HEK293 (cell line): ENCODE results near the gene WBP2NL.

Experiments
- CTCF ChIA-PET: fragments of 350-600 bp; formaldehyde crosslinking; extraction: SDS; loops from one replicate; lab custom pipeline; 2021; ENCODE audit warnings: antibody characterized with exemption; lab: Yijun Ruan, JAX
- POLR2A ChIA-PET: fragments of 300-600 bp; formaldehyde crosslinking; extraction: SDS; loops from one replicate; lab custom pipeline; 2020; ENCODE audit warnings: antibody characterized with exemption, inconsistent platforms; lab: Yijun Ruan, JAX
- H3K27ac ChIP-seq: fragments of 200-500 bp; sonication (Bioruptor generic); 2 replicates; pipeline ENCODE4 v1.5.1; 2014; ENCODE audit warnings: low read depth, low read length, control low read depth, inconsistent platforms; ENCODE audit errors: extremely low read depth
- H3K36me3 ChIP-seq, 2 experiments: fragments of 200-500 bp in 1 of 2; sonication (Bioruptor generic) in 1 of 2; 1 replicate in 1 of 2; 2 replicates in 1 of 2; pipeline ENCODE4 v1.5.1; 2014 to 2017; ENCODE audit warnings: inconsistent platforms in 2 of 2, low read length in 2 of 2; ENCODE audit not compliant: control insufficient read depth in 2 of 2, insufficient read depth in 1 of 2
- H3K4me1 ChIP-seq: fragments of 200-500 bp; sonication (Bioruptor generic); 2 replicates; pipeline ENCODE4 v1.5.1; 2014; ENCODE audit warnings: mild to moderate bottlenecking, low read length, inconsistent platforms; ENCODE audit not compliant: control insufficient read depth, insufficient read depth
- H3K4me3 ChIP-seq: 2 replicates; pipeline ENCODE4 v1.5.1; 2011; ENCODE audit warnings: low read depth, mild to moderate bottlenecking, control low read depth, low read length, moderate library complexity
- H3K9me3 ChIP-seq: fragments of 200-500 bp; sonication (Bioruptor generic); 2 replicates; pipeline ENCODE4 v1.5.1; 2014; ENCODE audit warnings: low read depth, low read length, inconsistent platforms; ENCODE audit not compliant: control insufficient read depth, insufficient read depth
- GLIS2 ChIP-seq: fragments of 450-650 bp; formaldehyde crosslinking; IDR thresholded peaks from 2 replicates; pipeline ENCODE4 v1.5.1; 2016; ENCODE audit warnings: missing biosample characterization, missing genetic modification characterization
- IKZF3 ChIP-seq: fragments of 450-650 bp; IDR thresholded peaks from 2 replicates; pipeline ENCODE4 v1.5.0; 2018; ENCODE audit warnings: missing biosample characterization, mild to moderate bottlenecking, missing genetic modification characterization, moderate library complexity
- KLF1 ChIP-seq: fragments of 450-650 bp; formaldehyde crosslinking; IDR thresholded peaks from 2 replicates; pipeline ENCODE4 v1.5.1; 2016; ENCODE audit warnings: missing biosample characterization, missing genetic modification characterization
- SCRT2 ChIP-seq: fragments of 450-650 bp; formaldehyde crosslinking; IDR thresholded peaks from 2 replicates; pipeline ENCODE4 v1.5.1; 2016; ENCODE audit warnings: missing biosample characterization, missing genetic modification characterization
- SETDB1 ChIP-seq: IDR thresholded peaks from one replicate; pipeline ENCODE4 v1.6.1; 2017; ENCODE audit warnings: mild to moderate bottlenecking, low read length, moderate library complexity, mixed read lengths; ENCODE audit not compliant: insufficient read length
- ZBTB7A ChIP-seq: fragments of 450-650 bp; formaldehyde crosslinking; IDR thresholded peaks from 2 replicates; pipeline ENCODE4 v1.5.1; 2016; ENCODE audit warnings: low read depth, missing biosample characterization, missing genetic modification characterization
- ZNF133 ChIP-seq: fragments of 450-650 bp; formaldehyde crosslinking; IDR thresholded peaks from 2 replicates; pipeline ENCODE4 v1.5.1; 2016; ENCODE audit warnings: missing biosample characterization, missing genetic modification characterization
- ZNF174 ChIP-seq: fragments of 450-650 bp; formaldehyde crosslinking; IDR thresholded peaks from 2 replicates; pipeline ENCODE4 v1.5.0; 2017; ENCODE audit warnings: missing biosample characterization, mild to moderate bottlenecking, missing genetic modification characterization
- ZNF214 ChIP-seq: fragments of 450-650 bp; formaldehyde crosslinking; IDR thresholded peaks from 2 replicates; pipeline ENCODE4 v1.5.1; 2017; ENCODE audit warnings: missing biosample characterization, mild to moderate bottlenecking, missing genetic modification characterization, borderline replicate concordance
- ZNF274 ChIP-seq, 2 experiments: fragments of 200-500 bp in 1 of 2; fragments of 450-650 bp in 1 of 2; sonication (Bioruptor generic) in 1 of 2; formaldehyde crosslinking in 1 of 2; IDR thresholded peaks; 2 replicates each; pipeline versions ENCODE4 v1.5.1 to v1.6.1; 2014 to 2016; ENCODE audit warnings: borderline replicate concordance in 1 of 2, inconsistent platforms in 1 of 2, low read length in 1 of 2, missing biosample characterization in 1 of 2, missing genetic modification characterization in 1 of 2
- ZNF530 ChIP-seq: fragments of 450-650 bp; formaldehyde crosslinking; IDR thresholded peaks from 2 replicates; pipeline ENCODE4 v1.5.1; 2016; ENCODE audit warnings: low read depth, missing biosample characterization, missing genetic modification characterization
- ZNF624 ChIP-seq: fragments of 450-650 bp; formaldehyde crosslinking; IDR thresholded peaks from 2 replicates; pipeline ENCODE4 v1.5.1; 2017; ENCODE audit warnings: missing biosample characterization, missing genetic modification characterization
- ZSCAN16 ChIP-seq: fragments of 450-650 bp; formaldehyde crosslinking; IDR thresholded peaks from 2 replicates; pipeline ENCODE4 v1.5.1; 2016; ENCODE audit warnings: missing biosample characterization, missing genetic modification characterization
- TF ChIP-seq, protein P1 (sequence below): fragments of 450-650 bp; formaldehyde crosslinking; IDR thresholded peaks from 2 replicates; pipeline ENCODE4 v1.5.1; 2016; ENCODE audit warnings: missing biosample characterization, missing genetic modification characterization
- TF ChIP-seq, protein P2 (sequence below): fragments of 450-650 bp; formaldehyde crosslinking; IDR thresholded peaks from 2 replicates; pipeline ENCODE4; 2016; ENCODE audit warnings: missing biosample characterization, missing genetic modification characterization

WBP2NL gene

DNA sequence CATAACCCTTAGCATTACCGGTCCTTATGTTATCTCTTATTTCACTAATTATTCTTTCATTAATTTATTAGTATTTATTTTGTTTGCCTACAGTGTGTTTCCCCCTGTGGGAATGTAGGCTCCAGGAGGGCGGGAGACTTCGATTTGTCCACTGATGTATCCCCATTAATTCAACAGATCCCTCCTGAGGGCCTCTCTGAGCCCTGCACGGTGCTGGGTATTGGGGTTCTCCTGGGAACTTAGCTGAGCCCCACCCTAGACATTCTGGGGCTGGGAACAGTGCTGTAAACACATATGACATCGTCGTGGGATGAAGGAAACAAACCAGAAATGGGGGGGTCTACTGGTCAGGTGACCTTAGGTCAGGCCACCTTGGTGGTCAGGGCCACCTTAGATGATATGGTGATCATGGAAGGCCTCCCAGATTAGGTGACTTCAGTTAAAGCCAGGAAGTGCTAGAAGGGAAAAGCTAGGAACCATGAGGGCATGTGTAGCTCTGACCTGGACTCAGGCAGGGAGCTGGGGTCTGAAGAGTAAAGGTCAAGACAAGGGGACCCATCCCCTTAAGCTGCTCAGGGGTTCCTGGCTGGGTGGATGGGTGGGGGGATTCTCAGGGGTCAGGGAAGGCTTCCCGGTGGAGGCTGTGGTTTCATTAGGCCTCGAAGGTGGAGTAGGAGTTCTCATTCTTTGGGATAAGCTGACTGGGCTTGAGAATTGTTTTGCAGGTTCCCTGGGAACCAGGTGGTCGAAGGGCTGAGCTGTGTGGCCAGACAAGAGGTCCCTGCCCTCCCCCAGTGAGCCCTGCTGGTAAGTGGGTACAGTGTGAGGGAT, 76.5 kb downstream of the WBP2NL start:
- no peak for TF ChIP-seq ZNF274 (IDR thresholded peaks at IDR 0.05; ENCODE audit: low read length)
- TF ChIP-seq ZNF274 (tag by site-specific recombination; IDR thresholded peaks at IDR 0.05; ENCODE audit: borderline replicate concordance), result peak; percentile 80; the same call in 1 of the 2 replicates
- 0 out of 2 replicates have a peak, but pooled peaks have one; percentile 1 for TF ChIP-seq GLIS2 (tag by site-specific recombination)
- no peak for TF ChIP-seq ZNF530
- POLR2A ChIA-PET, result interaction anchor here (0.8 to 0.9 kb wide), 2 partner anchors 9 to 15 kb away, joined by 3 to 6 read pairs; partner anchors contain the start of gene NDUFA6
- H3K27ac ChIP-seq, result no peak overlapping the region
- H3K36me3 ChIP-seq, result no peaks in the 10 kb centered on the region
- peaks cover 2% of the 10 kb centered on the region; the same call in 1 of the 2 replicates for H3K4me1 ChIP-seq
- no peaks in the 10 kb centered on the region for H3K9me3 ChIP-seq
- no peak overlapping the region for H3K4me3 ChIP-seq
- CTCF ChIA-PET, result interaction anchor here (0.6 to 2.2 kb wide), 2 partner anchors 15 to 98 kb away, joined by 3 to 10 read pairs; partner anchors contain the start of gene NDUFA6

DNA sequence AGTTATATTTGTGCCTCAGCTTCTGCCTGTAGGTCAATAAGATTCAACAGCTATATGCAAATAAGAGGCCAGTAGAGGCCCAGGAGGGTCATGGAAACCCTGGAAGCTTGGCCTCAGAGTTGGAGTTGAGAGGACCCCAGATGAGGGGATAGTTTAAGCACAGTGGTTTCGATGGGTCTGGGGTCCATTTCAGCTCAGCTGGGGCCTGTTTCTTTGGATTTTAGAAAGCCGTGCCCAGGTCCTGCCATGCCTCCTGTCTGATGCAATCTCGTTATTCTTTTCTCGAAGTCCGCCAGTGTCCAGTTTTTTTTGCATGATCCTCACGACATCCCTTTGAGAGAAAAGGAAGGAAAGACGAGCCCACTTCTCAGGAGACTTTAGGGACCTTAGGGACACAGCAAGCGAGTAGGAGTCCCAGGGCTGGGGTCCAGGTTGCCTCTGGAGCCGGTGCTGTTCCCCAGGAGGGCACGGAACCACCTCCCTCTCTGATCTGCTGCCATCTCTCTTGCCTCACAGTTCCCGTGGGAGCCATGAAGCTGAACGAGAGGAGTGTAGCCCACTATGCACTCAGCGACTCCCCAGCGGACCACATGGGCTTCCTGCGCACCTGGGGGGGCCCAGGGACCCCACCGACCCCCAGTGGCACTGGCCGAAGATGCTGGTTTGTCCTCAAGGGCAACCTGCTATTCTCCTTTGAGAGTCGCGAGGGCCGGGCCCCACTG, 78.3 kb downstream of the WBP2NL start:
- Histone ChIP-seq H3K4me1 (peaks cover 4% of the 10 kb centered on the region; the same call in 1 of the 2 replicates), H3K4me3 (no peak overlapping the region), H3K9me3 (no peaks in the 10 kb centered on the region), H3K36me3 (peaks cover 0 to 6% of the 10 kb centered on the region in 2 experiments; a peak in 1 of 3 replicates), H3K27ac (no peak overlapping the region)
- CTCF ChIA-PET, result interaction anchor here (2.2 kb wide), 1 partner anchor 13 kb away, joined by 10 read pairs; the partner anchor contains the start of gene NDUFA6
- POLR2A ChIA-PET, result no interaction called here
- no peak for TF ChIP-seq ZNF133 (tag by site-specific recombination)
- TF ChIP-seq ZBTB7A (tag by site-specific recombination), result no peak
- no peak for TF ChIP-seq KLF1 (tag by site-specific recombination)
- no peak for TF ChIP-seq SETDB1
- TF ChIP-seq ZSCAN16, result no peak
- TF ChIP-seq ZNF214, result no peak
- TF ChIP-seq, protein P1, sequence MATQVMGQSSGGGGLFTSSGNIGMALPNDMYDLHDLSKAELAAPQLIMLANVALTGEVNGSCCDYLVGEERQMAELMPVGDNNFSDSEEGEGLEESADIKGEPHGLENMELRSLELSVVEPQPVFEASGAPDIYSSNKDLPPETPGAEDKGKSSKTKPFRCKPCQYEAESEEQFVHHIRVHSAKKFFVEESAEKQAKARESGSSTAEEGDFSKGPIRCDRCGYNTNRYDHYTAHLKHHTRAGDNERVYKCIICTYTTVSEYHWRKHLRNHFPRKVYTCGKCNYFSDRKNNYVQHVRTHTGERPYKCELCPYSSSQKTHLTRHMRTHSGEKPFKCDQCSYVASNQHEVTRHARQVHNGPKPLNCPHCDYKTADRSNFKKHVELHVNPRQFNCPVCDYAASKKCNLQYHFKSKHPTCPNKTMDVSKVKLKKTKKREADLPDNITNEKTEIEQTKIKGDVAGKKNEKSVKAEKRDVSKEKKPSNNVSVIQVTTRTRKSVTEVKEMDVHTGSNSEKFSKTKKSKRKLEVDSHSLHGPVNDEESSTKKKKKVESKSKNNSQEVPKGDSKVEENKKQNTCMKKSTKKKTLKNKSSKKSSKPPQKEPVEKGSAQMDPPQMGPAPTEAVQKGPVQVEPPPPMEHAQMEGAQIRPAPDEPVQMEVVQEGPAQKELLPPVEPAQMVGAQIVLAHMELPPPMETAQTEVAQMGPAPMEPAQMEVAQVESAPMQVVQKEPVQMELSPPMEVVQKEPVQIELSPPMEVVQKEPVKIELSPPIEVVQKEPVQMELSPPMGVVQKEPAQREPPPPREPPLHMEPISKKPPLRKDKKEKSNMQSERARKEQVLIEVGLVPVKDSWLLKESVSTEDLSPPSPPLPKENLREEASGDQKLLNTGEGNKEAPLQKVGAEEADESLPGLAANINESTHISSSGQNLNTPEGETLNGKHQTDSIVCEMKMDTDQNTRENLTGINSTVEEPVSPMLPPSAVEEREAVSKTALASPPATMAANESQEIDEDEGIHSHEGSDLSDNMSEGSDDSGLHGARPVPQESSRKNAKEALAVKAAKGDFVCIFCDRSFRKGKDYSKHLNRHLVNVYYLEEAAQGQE, result no peak
- TF ChIP-seq ZNF174 (tag by site-specific recombination), result no peak
- TF ChIP-seq SCRT2 (tag by site-specific recombination), result no peak
- TF ChIP-seq ZNF624 (tag by site-specific recombination), result no peak
- TF ChIP-seq IKZF3, result no peak
- TF ChIP-seq, protein P2, sequence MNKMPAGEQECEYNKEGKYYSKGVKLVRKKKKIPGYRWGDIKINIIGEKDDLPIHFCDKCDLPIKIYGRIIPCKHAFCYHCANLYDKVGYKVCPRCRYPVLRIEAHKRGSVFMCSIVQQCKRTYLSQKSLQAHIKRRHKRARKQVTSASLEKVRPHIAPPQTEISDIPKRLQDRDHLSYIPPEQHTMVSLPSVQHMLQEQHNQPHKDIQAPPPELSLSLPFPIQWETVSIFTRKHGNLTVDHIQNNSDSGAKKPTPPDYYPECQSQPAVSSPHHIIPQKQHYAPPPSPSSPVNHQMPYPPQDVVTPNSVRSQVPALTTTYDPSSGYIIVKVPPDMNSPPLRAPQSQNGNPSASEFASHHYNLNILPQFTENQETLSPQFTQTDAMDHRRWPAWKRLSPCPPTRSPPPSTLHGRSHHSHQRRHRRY (tag by site-specific recombination), result no peak
- no peak for TF ChIP-seq ZNF530
